DOHH2 (cell line): Measurements from ENCODE around the gene PATJ.
"Not testable (repeated sequence)": the region's sequence is repeated elsewhere in the genome, so short reads cannot be mapped to it uniquely, and the experiment has no call there.

Source experiments
- H3F3A ChIP-seq: fragments of 200-600 bp; sonication (generic), shearing (Covaris generic); 2 replicates; pipeline ENCODE4 v1.6.0; 2016; ENCODE audit warnings: antibody characterized with exemption, mild to moderate bottlenecking; ENCODE audit not compliant: control insufficient read depth, insufficient read depth
- H3K27ac ChIP-seq: fragments of 200-600 bp; sonication (generic); 2 replicates; pipeline ENCODE4 v1.5.1; 2014; ENCODE audit warnings: low read depth, mild to moderate bottlenecking, low read length, moderate library complexity
- H3K27me3 ChIP-seq: fragments of 200-600 bp; sonication (generic); 2 replicates; pipeline ENCODE4 v1.6.1; 2014; ENCODE audit warnings: mild to moderate bottlenecking, low read length, mixed read lengths; ENCODE audit not compliant: control insufficient read depth
- H3K36me3 ChIP-seq: fragments of 200-600 bp; sonication (generic); 2 replicates; pipeline ENCODE4 v1.6.1; 2014; ENCODE audit warnings: mild to moderate bottlenecking, low read length, moderate library complexity, mixed read lengths; ENCODE audit not compliant: control insufficient read depth
- H3K4me1 ChIP-seq: fragments of 200-600 bp; sonication (generic); 2 replicates; pipeline ENCODE4 v1.6.1; 2014; ENCODE audit warnings: mild to moderate bottlenecking, low read length, mixed read lengths; ENCODE audit not compliant: control insufficient read depth
- H3K4me2 ChIP-seq: fragments of 200-600 bp; sonication (generic); 2 replicates; pipeline ENCODE4 v1.6.0; 2014; ENCODE audit warnings: mild to moderate bottlenecking, low read length, moderate library complexity
- H3K4me3 ChIP-seq: fragments of 200-600 bp; sonication (generic); 2 replicates; pipeline ENCODE4 v1.5.1; 2014; ENCODE audit warnings: mild to moderate bottlenecking, low read length, mixed read lengths
- H3K79me2 ChIP-seq: fragments of 200-600 bp; sonication (generic); 2 replicates; pipeline ENCODE4 v1.6.1; 2014; ENCODE audit warnings: mild to moderate bottlenecking, low read length, mixed read lengths; ENCODE audit not compliant: control insufficient read depth
- H3K9me2 ChIP-seq: fragments of 200-600 bp; sonication (generic); replicated peaks from 2 replicates; pipeline ENCODE4 v1.6.1; 2014; ENCODE audit warnings: mild to moderate bottlenecking, low read length, mixed read lengths; ENCODE audit not compliant: control insufficient read depth
- H3K9me3 ChIP-seq: fragments of 200-600 bp; sonication (generic); 2 replicates; pipeline ENCODE4 v1.6.1; 2014; ENCODE audit warnings: antibody characterized with exemption, low read length, mixed read lengths; ENCODE audit not compliant: control insufficient read depth, insufficient read depth
- H4K20me1 ChIP-seq: fragments of 200-600 bp; sonication (generic); 2 replicates; pipeline ENCODE4 v1.6.0; 2014; ENCODE audit warnings: low read depth, mild to moderate bottlenecking, antibody characterized with exemption, low read length, moderate library complexity; ENCODE audit not compliant: control insufficient read depth, insufficient read depth
- EZH2phosphoT487 ChIP-seq: fragments of 200-600 bp; sonication (generic); IDR thresholded peaks from 2 replicates; pipeline ENCODE4 v1.6.1; 2017; ENCODE audit warnings: borderline replicate concordance, mild to moderate bottlenecking, antibody characterized with exemption, low read length, moderate library complexity, mixed read lengths
- TF ChIP-seq, protein P1 (sequence below): fragments of 200-600 bp; sonication (generic); IDR thresholded peaks from one replicate; pipeline ENCODE4 v1.5.1; 2014; ENCODE audit warnings: antibody characterized with exemption, mild to moderate bottlenecking, low read depth, low read length; ENCODE audit not compliant: poor library complexity, severe bottlenecking

Gene PATJ

DNA sequence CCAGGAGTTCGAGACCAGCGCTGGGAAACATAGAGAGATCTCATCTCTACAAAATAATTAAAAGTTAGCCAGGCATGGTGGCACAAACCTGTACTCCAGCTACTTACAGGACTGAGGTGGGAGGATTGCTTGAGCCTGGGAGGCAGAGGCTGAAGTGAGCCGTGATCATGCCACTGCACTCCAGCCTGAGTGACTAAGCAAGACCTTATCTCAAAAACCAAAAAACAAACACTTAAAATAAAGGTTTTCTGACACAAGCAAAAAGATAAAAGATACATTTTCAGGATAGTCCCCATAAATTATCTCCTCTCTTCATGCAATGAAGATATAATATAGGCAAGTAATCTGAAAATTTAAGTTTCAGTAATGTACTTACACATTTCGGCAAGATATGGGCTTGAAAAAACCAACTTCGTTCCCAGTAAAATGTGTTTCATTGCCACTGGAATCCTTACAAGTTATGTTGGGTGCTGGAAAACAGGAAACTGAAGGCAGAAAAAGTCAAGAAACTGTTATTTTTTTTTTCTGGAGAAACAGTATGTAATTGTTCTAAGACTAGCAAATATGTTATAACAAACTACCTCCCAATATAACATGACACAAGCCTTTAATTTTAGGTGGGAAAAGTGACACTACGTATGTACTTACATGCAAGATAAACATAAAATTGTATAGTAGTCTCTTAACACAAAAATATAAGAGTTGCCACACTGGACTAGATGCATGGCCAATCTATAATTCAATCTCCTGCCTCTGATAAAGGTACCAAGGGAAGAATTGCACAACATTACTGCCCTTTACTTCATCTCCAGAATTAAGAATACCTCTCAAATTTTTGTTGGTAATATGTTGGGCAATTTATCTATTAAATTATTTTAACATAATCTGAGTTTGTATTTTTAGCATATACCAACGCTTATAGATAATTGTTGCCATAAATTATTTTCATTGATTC is 33.0 kb upstream of the PATJ start:
- H3K9me3 ChIP-seq, result no peaks in the 10 kb centered on the region
- H4K20me1 ChIP-seq, result no peaks in the 10 kb centered on the region
- H3K4me3 ChIP-seq, result no peak overlapping the region
- H3F3A ChIP-seq, result no peaks in the 10 kb centered on the region
- no peak overlapping the region for H3K4me2 ChIP-seq
- TF ChIP-seq EZH2phosphoT487, result no peak
- TF ChIP-seq, protein P1, sequence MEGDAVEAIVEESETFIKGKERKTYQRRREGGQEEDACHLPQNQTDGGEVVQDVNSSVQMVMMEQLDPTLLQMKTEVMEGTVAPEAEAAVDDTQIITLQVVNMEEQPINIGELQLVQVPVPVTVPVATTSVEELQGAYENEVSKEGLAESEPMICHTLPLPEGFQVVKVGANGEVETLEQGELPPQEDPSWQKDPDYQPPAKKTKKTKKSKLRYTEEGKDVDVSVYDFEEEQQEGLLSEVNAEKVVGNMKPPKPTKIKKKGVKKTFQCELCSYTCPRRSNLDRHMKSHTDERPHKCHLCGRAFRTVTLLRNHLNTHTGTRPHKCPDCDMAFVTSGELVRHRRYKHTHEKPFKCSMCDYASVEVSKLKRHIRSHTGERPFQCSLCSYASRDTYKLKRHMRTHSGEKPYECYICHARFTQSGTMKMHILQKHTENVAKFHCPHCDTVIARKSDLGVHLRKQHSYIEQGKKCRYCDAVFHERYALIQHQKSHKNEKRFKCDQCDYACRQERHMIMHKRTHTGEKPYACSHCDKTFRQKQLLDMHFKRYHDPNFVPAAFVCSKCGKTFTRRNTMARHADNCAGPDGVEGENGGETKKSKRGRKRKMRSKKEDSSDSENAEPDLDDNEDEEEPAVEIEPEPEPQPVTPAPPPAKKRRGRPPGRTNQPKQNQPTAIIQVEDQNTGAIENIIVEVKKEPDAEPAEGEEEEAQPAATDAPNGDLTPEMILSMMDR, result no peak
- H3K36me3 ChIP-seq, result peaks cover 50% of the 10 kb centered on the region
- no peaks in the 10 kb centered on the region for H3K4me1 ChIP-seq
- H3K9me2 ChIP-seq, result no peaks in the 10 kb centered on the region
- H3K27ac ChIP-seq, result no peak overlapping the region
- H3K27me3 ChIP-seq, result no peaks in the 10 kb centered on the region
- H3K79me2 ChIP-seq, result peaks cover 41% of the 10 kb centered on the region

- no peak for TF ChIP-seq EZH2phosphoT487
- TF ChIP-seq, protein P1, result no peak
- H3K27me3 ChIP-seq, result no peaks in the 10 kb centered on the region
- no peaks in the 10 kb centered on the region for H3K4me1 ChIP-seq
- peaks cover 47% of the 10 kb centered on the region for H3K79me2 ChIP-seq
- no peaks in the 10 kb centered on the region for H3K9me2 ChIP-seq
- no peak overlapping the region for H3K27ac ChIP-seq
- no peaks in the 10 kb centered on the region for H3F3A ChIP-seq
- H3K4me2 ChIP-seq, result no peak overlapping the region
- H3K36me3 ChIP-seq, result peaks cover 49% of the 10 kb centered on the region
- H3K4me3 ChIP-seq, result no peak overlapping the region
- H3K9me3 ChIP-seq, result no peaks in the 10 kb centered on the region
- H4K20me1 ChIP-seq, result no peaks in the 10 kb centered on the region
These were observed 32.4 kb upstream of the PATJ start for GRCh38 chr1:61709908-61710289.

DNA sequence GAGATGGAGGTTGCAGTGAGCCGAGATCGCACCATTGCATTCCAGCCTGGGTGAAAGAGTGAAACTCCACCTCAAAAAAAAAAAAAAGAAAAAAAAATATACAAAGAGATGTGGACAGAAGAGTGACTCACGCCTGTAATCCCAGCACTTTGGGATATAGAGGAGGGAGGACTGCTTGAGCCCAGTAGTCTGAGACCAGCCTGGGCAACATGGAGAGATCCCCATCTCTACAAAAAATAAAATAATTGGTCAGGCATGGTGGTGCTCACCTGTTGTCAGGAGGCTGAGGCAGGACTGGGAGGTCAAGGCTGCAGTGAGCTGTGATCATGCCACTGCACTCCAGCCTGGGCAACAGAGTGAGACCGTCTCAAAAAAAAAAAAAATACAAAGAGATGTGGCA is 31.0 kb upstream of the PATJ start:
- Histone ChIP-seq H3K36me3 (peaks cover 45% of the 10 kb centered on the region), H3K79me2 (peaks cover 53% of the 10 kb centered on the region)
- not testable (repeated sequence) for H4K20me1 ChIP-seq, H3K9me2 ChIP-seq, H3K27ac ChIP-seq, H3K27me3 ChIP-seq, H3K4me3 ChIP-seq, H3K9me3 ChIP-seq, H3F3A ChIP-seq, H3K4me1 ChIP-seq, H3K4me2 ChIP-seq

DNA sequence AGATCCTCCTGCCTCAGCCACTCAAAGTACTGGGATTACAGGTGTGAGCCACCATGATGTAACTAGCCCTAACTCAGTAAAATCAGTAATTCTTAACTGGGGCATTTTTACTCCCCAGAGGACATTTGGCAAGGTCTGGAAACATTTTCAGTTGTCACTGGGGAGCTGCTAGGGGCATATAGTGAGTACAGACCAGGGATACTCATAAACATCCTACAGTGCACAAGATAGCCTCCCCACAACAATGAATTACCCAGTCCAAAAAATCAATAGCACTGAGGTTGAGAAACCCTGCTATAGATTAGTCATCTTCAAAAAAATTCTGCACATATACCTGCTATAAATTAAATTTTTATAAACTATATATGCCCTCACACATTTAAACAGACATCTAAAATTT is 30.3 kb upstream of the PATJ start:
- Histone ChIP-seq H3K4me1 (no peaks in the 10 kb centered on the region), H3K36me3 (peaks cover 49% of the 10 kb centered on the region), H3K9me2 (no peaks in the 10 kb centered on the region), H3K4me3 (no peak overlapping the region), H3K4me2 (no peak overlapping the region), H3K79me2 (peaks cover 58% of the 10 kb centered on the region), H3K9me3 (no peaks in the 10 kb centered on the region), H3K27ac (no peak overlapping the region), H3K27me3 (no peaks in the 10 kb centered on the region), H4K20me1 (no peaks in the 10 kb centered on the region), H3F3A (no peaks in the 10 kb centered on the region)
- TF ChIP-seq EZH2phosphoT487, result no peak
- TF ChIP-seq, protein P1, result no peak

- H4K20me1 ChIP-seq, H3K4me3 ChIP-seq, H3K9me2 ChIP-seq, H3K4me2 ChIP-seq, H3K27me3 ChIP-seq, H3K27ac ChIP-seq, H3F3A ChIP-seq, H3K9me3 ChIP-seq: not testable (repeated sequence)
- peaks cover 45% of the 10 kb centered on the region for H3K36me3 ChIP-seq
- peaks cover 88% of the 10 kb centered on the region for H3K79me2 ChIP-seq
- peaks cover 12% of the 10 kb centered on the region for H3K4me1 ChIP-seq
These were observed 23.1 kb upstream of the PATJ start for GRCh38 chr1:61718996-61719663.
